LoVo (cell line): Measurements from ENCODE around the gene SLC22A5.

Experiments
- DNase-seq: peaks from one replicate; pipeline ENCODE4 v3.0.0-alpha.2; 2016; ENCODE audit warnings: low spot score

The SLC22A5 gene

DNA sequence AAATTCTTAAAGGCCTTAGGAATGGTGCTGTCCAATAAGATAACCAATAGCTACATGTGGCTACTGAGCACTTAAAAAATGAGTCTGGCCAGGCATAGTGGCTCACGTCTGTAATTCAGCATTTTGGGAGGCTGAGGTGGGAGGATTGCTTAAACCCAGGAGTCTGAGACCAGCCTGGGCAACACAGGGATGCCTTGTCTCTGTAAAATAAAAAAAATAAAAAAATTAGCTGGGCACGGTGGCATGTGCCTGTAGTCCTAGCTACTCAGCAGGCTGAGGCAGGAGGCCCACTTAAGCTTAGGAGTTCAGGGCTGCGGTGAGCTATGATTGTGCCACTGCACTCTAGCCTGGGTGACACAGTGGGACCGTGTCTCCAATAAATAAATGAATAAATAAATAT is 1.3 kb upstream of the SLC22A5 start:
- no peak for DNase-seq

GRCh38 chr5:132369007-132369473 is 470 bp upstream of the SLC22A5 start:
- DNase-seq = no peak

- no peak for DNase-seq
Observed at GRCh38 chr5:132370181-132370970, 866 bp downstream of the SLC22A5 start.

DNA sequence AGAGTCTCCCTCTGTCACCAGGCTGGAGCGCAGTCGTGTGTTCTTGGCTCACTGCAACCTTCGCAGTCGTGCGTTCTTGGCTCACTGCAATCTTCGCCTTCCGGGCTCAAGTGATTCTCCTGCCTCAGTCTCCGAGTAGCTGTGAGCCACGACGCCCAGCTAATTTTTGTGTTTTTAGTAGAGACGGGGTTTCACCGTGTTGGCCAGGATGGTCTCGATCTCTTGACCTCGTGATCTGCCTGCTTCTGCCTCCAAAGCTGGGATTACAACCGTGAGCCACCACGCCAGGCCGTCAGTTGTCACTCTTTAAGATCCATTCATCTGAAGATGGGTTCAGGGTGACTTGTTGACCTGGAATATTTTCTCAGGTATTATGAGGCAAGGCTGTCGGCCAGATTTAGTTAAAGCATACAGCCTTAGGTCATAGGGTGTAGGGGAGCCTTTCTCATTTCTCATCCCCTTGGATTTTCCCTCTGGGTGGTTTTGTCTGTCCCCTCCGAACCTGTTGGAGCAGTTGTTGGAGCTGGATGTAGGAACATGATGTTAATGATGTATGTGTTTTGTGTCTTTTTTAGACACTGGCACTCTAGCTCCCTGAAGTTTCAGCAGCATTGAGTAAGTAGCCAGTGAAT is 1.6 kb downstream of the SLC22A5 start:
- no peak for DNase-seq

- no peak for DNase-seq
Observed at GRCh38 chr5:132371603-132371994, 2.1 kb downstream of the SLC22A5 start.

DNA sequence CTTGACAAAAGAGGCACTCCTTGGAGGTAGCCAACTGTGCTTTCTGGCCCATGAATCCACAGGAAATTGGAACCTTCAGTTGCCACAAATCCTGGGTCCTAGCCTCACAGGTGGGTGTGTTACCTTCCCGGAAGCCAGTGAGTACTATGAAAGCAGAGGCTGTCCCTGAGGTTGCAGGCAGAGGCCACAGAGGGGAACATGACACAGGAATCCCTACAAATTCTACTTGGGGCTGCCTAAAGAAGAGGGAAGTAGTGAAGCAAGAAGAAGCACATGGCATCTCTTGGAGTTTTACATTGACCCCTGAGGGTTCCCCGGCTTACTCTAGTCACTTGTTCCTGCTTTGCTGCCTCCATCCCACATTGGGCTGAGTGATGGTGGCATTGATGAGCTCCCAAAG is 2.6 kb downstream of the SLC22A5 start:
- DNase-seq = no peak

- DNase-seq = no peak
Observed at GRCh38 chr5:132372542-132372941, 3.0 kb downstream of the SLC22A5 start.

DNA sequence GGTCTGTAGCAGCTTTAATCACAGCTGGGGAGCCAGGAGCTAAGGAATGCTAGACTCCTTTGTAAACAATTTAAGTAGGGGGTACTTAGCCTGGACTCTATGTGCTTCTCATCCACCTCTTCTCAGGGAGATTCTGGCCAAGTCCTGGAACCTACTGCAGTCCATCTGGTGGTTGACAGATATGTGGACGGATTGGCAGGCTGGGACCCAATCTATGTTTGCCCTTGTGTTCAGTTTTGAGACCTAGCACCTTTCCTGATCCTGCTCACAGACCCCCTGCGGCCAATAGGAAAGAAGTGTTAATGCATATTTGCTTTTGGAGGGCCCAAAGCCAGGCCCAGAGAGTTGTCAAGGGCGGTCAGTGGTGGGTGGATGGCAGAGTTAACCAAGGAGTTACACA is 6.4 kb downstream of the SLC22A5 start:
- DNase-seq = no peak

DNA sequence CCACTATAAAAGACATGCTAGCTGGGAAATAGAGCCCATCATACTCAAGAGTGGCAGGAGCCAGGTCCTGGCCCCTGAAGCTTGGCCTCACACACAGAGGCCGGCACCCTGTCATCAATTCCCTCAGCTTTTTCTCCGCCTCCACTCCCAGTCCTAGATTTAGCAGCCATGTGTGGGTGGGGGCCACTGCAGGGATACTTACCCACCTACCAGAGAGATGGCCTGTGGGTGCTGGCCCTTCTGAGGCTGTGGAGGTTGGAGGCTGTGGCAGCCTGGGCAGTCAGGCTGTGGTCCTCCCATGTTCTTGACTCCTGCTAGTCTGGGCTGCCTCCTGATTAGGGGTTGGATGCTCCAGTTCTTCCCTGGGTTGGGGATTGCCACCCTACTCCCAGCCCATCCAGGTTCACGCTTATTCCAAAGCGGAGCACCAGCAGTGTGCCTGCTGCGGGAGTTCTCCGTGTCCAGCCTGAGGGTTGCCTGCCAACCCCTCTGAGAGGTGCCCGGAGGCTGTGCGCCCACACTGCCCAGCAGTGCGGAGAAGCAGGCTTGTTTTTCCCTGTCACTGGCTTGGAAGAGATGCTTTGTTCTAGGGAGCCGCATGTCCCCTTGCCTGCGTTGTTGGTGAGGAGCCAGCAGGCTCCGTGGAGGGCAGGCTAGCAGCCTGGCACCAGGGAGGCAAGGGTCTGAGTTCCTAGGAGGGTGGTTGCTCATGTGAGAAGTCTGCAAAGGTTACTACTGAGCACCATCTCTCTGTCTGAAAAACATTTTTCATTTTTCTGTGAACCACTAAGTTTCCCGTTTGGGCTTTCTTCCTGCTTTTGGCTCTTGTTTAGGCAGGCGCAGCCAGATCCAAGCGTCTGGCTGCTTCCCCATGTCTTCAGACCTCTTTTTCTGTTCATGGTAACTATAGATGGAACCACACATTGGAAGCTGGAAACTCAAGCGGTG is 7.5 kb downstream of the SLC22A5 start:
- no peak for DNase-seq

DNA sequence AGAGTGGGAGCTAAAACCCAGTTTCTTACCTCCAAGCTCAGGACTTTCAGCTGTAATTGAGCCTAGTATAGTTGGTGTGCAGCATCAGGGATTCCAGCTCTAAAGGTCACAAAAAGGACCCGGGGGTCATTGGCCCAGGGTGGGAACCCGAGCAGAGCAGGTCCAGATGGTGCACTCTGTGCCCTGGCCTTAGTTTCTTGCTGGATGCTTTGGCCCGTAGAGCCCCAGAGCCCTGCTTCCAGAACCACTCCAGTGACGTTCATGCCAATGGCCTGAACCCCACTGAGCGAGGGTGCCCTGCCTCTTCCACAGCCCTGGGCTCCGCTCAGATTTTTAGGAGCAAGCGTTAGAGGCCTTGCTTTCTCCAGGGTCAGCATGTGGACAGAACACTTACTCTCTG is 8.2 kb downstream of the SLC22A5 start:
- DNase-seq = no peak

GRCh38 chr5:132378580-132378979 is 9.1 kb downstream of the SLC22A5 start:
- no peak for DNase-seq

DNA sequence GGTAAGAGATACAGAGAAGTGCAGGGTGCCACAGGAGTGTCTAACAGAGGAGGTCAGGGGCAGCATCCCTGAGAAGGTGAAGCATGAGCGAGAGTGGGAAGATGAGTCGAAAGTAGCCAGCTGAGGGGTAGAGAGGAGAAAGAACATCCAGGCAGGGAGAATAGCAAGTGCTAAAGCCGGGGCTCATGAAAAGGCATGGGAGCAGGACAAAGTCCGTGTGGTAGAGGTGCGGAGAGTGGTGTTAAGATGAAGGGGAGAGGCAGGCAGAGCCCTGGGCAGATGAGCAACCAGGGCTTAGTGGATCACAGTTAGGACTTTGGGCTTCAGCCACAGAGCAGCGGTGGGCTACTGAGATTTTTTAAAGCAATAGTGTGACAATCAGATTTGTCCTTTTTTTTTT is 10.5 kb downstream of the SLC22A5 start:
- no peak for DNase-seq

GRCh38 chr5:132380741-132381140 is 11.2 kb downstream of the SLC22A5 start:
- DNase-seq = no peak

GRCh38 chr5:132381614-132382013 is 12.1 kb downstream of the SLC22A5 start:
- DNase-seq = no peak

- DNase-seq = no peak
Observed at GRCh38 chr5:132383261-132383660, 13.8 kb downstream of the SLC22A5 start.

GRCh38 chr5:132383984-132384383 is 14.5 kb downstream of the SLC22A5 start:
- DNase-seq = no peak

DNA sequence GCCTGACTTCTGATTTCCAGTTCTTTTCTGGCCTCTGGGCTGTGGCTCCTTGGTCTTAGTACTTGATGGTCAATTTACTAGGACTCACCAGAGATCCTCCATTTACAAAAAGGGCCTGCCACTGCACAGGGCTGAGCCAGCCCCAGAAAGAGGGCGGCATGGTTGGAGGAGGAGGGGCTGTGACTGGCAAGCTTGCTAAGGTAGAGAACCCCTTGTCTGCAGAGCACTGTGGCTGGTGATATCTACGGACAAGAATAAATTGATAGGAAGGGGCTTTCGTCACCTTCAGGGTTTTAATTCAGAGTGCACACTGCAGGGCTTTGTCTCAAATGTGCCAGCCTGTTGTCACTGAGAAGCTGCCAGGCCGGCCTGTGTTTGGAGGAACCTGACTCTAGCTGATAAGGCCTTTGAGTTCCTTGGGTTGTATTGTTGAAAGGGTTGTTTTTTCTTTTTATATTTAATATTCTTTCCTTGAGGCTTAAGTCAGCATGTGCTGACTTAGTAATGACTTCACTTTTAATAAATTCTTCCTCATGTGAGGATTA is 15.1 kb downstream of the SLC22A5 start:
- no peak for DNase-seq

GRCh38 chr5:132385326-132386105 is 16.0 kb downstream of the SLC22A5 start:
- DNase-seq = peak; percentile 58

GRCh38 chr5:132386644-132387286 is 17.3 kb downstream of the SLC22A5 start:
- DNase-seq = peak; percentile 50

DNA sequence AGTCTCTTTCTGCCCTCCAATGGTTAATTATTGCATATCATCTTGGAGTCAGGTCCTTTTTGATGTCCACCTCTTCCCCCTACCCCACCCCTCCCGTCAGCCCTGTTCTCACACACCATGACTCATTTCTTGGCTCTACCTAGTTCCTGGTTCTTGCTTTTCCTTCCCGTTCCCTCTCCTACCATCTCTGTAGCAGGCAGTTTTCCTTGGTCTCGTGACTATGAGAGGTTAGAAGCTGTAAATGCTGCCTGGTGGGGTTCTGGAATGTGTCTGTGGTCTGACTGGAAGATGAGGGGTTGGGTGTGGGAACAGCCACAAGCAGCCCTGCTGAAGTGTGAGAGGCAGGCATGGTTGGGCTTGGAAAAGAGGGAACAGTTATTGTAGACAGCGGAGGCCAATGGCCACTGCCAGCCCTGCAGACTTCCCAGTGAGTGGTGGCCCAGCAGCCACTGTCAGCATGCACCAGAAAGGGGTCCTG is 18.2 kb downstream of the SLC22A5 start:
- peak; percentile 94 for DNase-seq
